Muscle of arm (tissue), 12 donors: ENCODE results near the gene KIAA1217. TPM values are rescaled to one million over a fixed set of nuclear protein-coding genes. Genes with fewer than 3 reads are reported as not detected.

ENCODE experiments used
- DNase-seq: peaks from one replicate; pipeline ENCODE4 v3.0.0-alpha.2; 2013
- polyA plus RNA-seq, 12 donors: library from polyadenylated mRNA; unstranded; fragments of 120-200 nt; gene quantifications; one replicate each; pipeline ENCODE4 v1.2.1, GENCODE V29; 2013; ENCODE audit not compliant: insufficient read length in 12 of 12

Gene KIAA1217
- polyA plus RNA-seq, 12 donors: 25.3 to 49.4 (median 40.3) TPM; not detected in 1

- peak; percentile 38 for DNase-seq
Measured at GRCh38 chr10:24207781-24208611, 942 bp upstream of the KIAA1217 start.

- DNase-seq: no peak
Measured at GRCh38 chr10:24209432-24209771, 464 bp downstream of the KIAA1217 start.

GRCh38 chr10:24209946-24210491, 1.1 kb downstream of the KIAA1217 start:
- peak; percentile 54 for DNase-seq

- peak; percentile 35 for DNase-seq
Measured at GRCh38 chr10:24210501-24210900, 1.6 kb downstream of the KIAA1217 start.

- DNase-seq: no peak
Measured at GRCh38 chr10:24213266-24213665, 4.3 kb downstream of the KIAA1217 start.

- DNase-seq: no peak
Measured at GRCh38 chr10:24213881-24214280, 4.9 kb downstream of the KIAA1217 start.

GRCh38 chr10:24214762-24215161, 5.8 kb downstream of the KIAA1217 start:
- no peak for DNase-seq

GRCh38 chr10:24215196-24215595, 6.3 kb downstream of the KIAA1217 start:
- DNase-seq: no peak

GRCh38 chr10:24215603-24216002, 6.7 kb downstream of the KIAA1217 start:
- no peak for DNase-seq

- no peak for DNase-seq
Measured at GRCh38 chr10:24219963-24220362, 11.0 kb downstream of the KIAA1217 start.

GRCh38 chr10:24223341-24223740, 14.4 kb downstream of the KIAA1217 start:
- no peak for DNase-seq

- no peak for DNase-seq
Measured at GRCh38 chr10:24223953-24224352, 15.0 kb downstream of the KIAA1217 start.

- no peak for DNase-seq
Measured at GRCh38 chr10:24228642-24229041, 19.7 kb downstream of the KIAA1217 start.

- no peak for DNase-seq
Measured at GRCh38 chr10:24229909-24230308, 21.0 kb downstream of the KIAA1217 start.

GRCh38 chr10:24231200-24231599, 22.3 kb downstream of the KIAA1217 start:
- no peak for DNase-seq

GRCh38 chr10:24234784-24235183, 25.8 kb downstream of the KIAA1217 start:
- no peak for DNase-seq

GRCh38 chr10:24235471-24235870, 26.5 kb downstream of the KIAA1217 start:
- no peak for DNase-seq

GRCh38 chr10:24237801-24238395, 29.0 kb downstream of the KIAA1217 start:
- DNase-seq: no peak

GRCh38 chr10:24238519-24239247, 29.7 kb downstream of the KIAA1217 start:
- DNase-seq: no peak

- no peak for DNase-seq
Measured at GRCh38 chr10:24239289-24240040, 30.5 kb downstream of the KIAA1217 start.

- no peak for DNase-seq
Measured at GRCh38 chr10:24240041-24240751, 31.3 kb downstream of the KIAA1217 start.
